PFSK-1 (cell line): ENCODE results near the gene SLC1A7.

ENCODE experiments used
- FOXP2 ChIP-seq: optimal IDR thresholded peaks from 2 replicates; pipeline ENCODE3; 2011; ENCODE audit warnings: borderline replicate concordance, control low read depth, inconsistent platforms; ENCODE audit not compliant: insufficient read depth; ENCODE audit errors: extremely low read length, extremely low read depth
- POLR2AphosphoS5 ChIP-seq: IDR thresholded peaks from 2 replicates; pipeline ENCODE4 v1.6.1; 2012; ENCODE audit warnings: low read depth, mild to moderate bottlenecking, control low read depth, low read length, moderate library complexity
- REST ChIP-seq, 2 experiments: IDR thresholded peaks; 2 replicates each; pipeline versions ENCODE4 v1.6.1 to v1.8.0; 2011 to 2012; ENCODE audit warnings: low read depth in 2 of 2, low read length in 2 of 2, control low read depth in 1 of 2, inconsistent platforms in 1 of 2, mild to moderate bottlenecking in 1 of 2, moderate library complexity in 1 of 2; ENCODE audit not compliant: insufficient read depth in 1 of 2
- SIN3A ChIP-seq: IDR thresholded peaks from 2 replicates; pipeline ENCODE4 v1.6.1; 2012; ENCODE audit warnings: mild to moderate bottlenecking, low read length, moderate library complexity, borderline replicate concordance; ENCODE audit not compliant: insufficient read depth
- TAF1 ChIP-seq: IDR thresholded peaks from 2 replicates; pipeline ENCODE4 v1.6.1; 2012; ENCODE audit warnings: low read length, control low read depth, borderline replicate concordance; ENCODE audit not compliant: insufficient read depth

SLC1A7 gene

GRCh38 chr1:53158900-53159299, 16.5 kb upstream of the SLC1A7 start:
- TF ChIP-seq REST (IDR thresholded peaks at IDR 0.05; ENCODE audit: insufficient read depth in 1 of 2, low read depth in 2 of 2, low read length in 2 of 2): no peak
- no peak for TF ChIP-seq SIN3A
- no peak for TF ChIP-seq TAF1
- no peak for TF ChIP-seq FOXP2

- TF ChIP-seq POLR2AphosphoS5: no peak
- TF ChIP-seq REST (IDR thresholded peaks at IDR 0.05; ENCODE audit: insufficient read depth in 1 of 2, low read depth in 2 of 2, low read length in 2 of 2): no peak
- no peak for TF ChIP-seq SIN3A
Measured at GRCh38 chr1:53156783-53157182, 14.3 kb upstream of the SLC1A7 start.

- TF ChIP-seq FOXP2: no peak
- no peak for TF ChIP-seq TAF1
- TF ChIP-seq POLR2AphosphoS5: no peak
- no peak for TF ChIP-seq REST (IDR thresholded peaks at IDR 0.05; ENCODE audit: insufficient read depth in 1 of 2, low read depth in 2 of 2, low read length in 2 of 2)
- TF ChIP-seq SIN3A: no peak
Measured at GRCh38 chr1:53155945-53156344, 13.5 kb upstream of the SLC1A7 start.

- TF ChIP-seq FOXP2 (no peak), TAF1 (no peak), REST (IDR thresholded peaks at IDR 0.05; ENCODE audit: insufficient read depth in 1 of 2, low read depth in 2 of 2, low read length in 2 of 2) (no peak)
Measured at GRCh38 chr1:53155534-53155933, 13.1 kb upstream of the SLC1A7 start.

GRCh38 chr1:53154859-53155438, 12.5 kb upstream of the SLC1A7 start:
- TF ChIP-seq TAF1 (no peak), FOXP2 (no peak)
